ENCODE data around the gene COL18A1.

The COL18A1 gene

DNA sequence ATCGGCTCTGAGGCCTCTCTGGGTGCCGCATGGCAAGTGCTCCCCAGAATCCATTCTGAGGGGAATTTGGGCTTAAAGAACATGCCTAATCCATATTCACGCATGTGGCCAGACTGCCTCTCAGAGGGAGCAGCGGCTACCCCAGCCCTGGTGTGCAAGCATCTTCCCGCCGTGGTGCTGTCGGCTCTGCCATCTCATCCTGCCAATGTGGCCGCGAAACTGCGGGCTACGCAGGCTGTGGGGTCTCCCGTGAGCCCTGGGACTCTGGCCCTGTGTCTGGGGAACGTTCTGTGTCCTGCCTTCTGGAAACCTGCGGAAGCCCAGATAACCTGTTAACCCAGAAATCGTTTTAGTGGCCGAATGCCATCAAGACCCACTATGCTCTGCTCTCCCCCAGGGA is 76.6 kb downstream of the COL18A1 start:
- Histone ChIP-seq H3K4me3 (no peak overlapping the region), H3K27ac (peak overlapping the region in 1 of 21 experiments; percentile 7)

DNA sequence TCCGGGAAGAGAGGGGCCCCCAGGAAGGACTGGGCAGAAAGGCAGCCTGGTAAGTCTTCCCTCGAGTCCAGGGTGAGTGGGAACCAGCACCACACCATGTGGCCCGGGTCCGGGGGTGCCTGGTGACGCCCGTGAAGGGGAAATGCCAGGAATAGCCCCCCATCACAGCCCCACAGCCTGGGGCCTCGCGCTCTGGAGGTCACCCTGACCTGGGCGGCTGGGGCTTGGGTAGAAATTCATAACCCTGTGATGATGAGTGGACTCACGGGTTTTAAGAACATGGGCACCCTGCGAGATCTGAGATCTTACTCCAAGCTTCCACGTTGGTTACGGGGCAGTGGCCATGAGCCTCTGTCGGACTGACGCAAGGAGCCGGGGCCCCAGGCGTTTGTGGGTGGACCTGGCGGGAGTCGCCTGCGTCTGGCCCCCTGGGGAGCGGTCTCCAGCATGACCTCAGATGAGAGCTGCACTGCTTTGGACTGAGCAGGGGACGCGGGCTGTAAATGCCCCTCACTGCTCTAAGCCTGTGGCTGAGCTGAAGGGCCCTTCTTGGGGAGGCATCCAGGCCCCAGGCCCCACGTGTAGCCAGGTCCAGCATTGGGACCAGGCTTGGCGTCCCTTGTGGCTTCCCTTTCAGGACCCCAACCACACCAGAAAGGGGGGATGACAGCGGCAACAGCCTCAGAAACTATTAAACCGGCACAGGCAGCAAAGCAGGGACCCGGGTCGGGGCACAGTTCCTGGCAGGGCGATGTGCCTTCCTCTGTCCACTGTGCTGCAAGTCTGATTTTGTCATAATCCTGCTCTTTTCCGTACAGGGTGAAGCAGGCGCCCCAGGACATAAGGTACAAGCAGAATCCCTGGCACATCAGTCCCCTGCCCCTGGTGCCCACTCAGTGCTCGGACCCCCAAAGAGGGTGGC is 77.3 kb downstream of the COL18A1 start:
- Histone ChIP-seq H3K27ac (peak overlapping the region in 17 of 21 experiments; percentile 6 to 84 (median 62)), H3K4me3 (no peak overlapping the region)

DNA sequence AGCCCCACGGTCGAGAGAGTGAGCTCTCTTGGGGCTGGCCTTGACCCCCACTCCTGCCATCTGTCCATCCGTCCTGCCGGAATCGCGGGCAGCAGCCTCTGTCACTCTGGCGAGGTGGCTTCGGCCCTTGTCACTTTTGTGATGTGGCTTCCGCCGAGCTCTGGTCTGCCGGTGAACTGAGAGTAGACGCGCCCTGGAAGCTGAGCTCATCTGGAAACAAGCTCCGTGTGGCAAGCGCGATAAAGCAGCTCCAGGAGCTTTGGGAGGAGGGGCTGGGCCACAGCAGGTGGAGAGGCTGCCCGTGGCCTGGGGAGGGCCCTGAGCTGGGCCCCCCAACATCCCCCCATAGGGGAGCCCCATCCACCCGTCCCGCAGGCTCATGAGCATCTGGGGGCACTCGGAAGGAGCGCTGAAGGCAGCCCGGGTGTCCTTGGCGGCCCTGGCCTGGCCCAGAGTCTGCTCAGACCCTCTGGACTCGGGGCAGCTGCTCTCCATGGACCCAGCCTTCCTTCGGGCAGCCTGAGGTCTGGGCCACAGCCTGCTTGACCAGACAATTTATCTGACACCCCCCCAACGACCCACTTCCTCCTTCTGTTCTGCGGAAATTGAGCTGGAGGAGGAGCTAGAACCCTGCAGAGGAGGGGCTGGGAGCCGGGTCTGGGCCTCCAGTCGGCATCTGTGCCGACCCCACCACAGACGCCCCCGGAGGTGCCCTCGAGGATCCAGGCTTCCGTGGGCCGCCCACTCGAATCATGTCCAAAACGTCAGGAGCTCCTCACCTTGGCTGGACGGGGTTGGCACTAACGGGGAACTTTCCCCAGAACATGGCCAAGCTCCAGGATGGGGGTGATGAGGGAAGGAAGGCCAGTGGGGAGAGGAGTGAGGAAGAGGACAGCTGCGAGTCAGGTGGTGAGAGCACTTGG is 78.2 kb downstream of the COL18A1 start:
- H3K4me3 ChIP-seq, result no peak overlapping the region
- H3K27ac ChIP-seq, result peak overlapping the region; percentile 6 to 84 (median 62)

DNA sequence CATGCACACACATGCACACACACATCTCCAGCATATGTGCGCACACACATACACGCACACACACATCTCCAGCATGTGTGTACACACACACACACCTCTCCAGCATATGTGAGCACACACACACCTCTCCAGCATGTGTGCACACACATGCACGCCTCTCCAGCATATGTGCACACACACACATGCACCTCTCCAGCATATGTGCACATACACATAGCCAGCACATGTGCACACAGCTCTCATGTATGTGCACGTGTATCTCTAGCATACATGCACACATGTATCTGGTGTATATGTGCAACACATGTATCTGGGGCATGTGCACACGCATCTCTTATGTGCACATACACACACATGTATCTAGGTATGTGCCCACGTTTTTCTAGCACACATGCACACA is 79.4 kb downstream of the COL18A1 start:
- H3K4me3 ChIP-seq, result no peak overlapping the region
- no peak overlapping the region for H3K27ac ChIP-seq

DNA sequence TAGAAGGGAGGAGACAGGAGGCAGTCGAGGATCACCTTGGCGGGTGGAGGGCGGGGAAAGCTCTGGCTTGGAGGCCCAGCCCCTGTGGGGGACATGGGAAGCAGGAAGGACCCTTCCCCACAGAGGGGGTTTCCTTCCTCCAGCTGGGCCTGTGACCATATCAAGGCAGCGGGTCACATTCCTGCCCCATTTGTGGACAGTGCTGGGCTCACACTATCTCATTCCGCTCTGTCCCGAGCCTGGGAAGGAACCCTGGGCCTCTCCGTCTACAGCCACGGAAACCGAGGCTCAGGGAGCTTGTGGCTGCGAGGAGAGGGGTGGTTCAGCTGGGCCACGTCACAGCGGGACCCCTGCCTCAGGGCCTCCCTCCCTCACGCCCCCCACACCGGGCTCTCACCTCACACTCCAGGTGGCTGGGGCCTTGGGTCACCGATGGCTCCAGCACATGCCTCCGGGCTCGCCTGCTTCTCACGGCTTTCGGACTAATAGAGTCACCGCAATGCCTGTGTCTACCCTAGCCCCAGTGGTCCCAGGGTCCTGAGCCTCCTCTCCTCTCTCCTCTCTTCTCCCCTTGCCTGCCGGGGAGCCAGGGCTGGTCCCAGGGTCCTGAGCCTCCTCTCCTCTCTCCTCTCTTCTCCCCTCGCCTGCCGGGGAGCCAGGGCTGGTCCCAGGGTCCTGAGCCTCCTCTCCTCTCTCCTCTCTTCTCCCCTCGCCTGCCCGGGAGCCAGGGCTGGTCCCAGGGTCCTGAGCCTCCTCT is 80.9 kb downstream of the COL18A1 start:
- H3K4me3 ChIP-seq, result no peak overlapping the region
- no peak overlapping the region for H3K27ac ChIP-seq

DNA sequence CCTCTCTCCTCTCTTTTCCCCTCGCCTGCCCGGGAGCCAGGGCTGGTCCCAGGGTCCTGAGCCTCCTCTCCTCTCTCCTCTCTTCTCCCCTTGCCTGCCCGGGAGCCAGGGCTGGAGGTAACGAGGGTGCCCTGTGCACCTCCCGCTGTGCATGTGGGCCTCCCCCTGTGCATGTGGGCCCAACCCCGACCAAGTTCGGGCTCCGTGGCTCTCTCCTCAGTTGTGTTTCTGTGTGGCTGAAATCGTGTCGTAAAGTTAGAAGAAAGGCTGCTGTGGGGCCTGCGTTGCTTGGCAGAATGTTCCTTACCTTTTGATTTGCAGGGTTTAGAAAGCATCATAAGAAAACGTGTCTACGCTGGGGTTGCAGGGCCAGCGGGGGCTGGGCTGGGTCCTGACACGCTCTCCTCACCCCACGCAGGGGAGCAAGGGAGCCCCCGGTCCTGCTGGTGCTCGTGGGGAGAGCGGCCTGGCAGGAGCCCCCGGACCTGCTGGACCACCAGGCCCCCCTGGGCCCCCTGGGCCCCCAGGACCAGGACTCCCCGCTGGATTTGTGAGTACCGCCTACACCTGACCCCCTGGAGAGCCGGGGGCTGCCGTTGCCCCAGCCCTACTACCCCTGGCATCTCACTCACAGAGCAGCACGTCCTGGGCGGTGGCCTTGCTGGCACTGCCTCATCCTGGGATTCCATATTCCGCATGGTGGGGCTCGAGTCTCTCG is 81.6 kb downstream of the COL18A1 start:
- H3K4me3 ChIP-seq, result no peak overlapping the region
- H3K27ac ChIP-seq, result no peak overlapping the region

DNA sequence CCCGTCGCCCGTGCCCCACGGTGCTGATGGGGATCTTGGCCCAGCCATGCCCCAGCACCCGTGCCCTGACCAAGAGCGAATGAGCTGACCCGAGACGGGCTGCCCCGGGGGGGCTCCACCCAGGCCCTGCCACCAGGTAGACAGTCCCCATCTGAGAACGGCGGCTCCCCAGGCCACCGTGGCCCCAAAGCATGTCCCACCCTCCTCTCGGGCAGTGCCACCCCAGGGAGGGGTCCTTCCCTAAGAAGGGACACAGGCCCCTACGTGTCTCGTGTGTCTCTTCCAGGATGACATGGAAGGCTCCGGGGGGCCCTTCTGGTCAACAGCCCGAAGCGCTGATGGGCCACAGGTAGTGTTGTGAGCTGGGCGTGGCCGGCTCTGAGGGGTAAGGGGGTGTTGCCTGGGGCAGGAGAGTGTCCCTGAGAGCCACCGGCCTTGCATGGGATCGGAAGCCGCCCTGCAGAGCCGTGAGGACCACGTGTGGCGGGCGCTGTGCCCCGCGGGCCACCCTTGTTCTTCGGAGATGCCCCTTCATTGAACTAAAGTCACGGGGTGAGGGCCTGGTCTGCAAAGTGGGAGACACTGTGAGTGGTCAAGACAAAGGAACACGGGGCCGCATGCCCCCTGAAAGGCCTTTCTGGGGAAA is 82.3 kb downstream of the COL18A1 start:
- no peak overlapping the region for H3K27ac ChIP-seq

DNA sequence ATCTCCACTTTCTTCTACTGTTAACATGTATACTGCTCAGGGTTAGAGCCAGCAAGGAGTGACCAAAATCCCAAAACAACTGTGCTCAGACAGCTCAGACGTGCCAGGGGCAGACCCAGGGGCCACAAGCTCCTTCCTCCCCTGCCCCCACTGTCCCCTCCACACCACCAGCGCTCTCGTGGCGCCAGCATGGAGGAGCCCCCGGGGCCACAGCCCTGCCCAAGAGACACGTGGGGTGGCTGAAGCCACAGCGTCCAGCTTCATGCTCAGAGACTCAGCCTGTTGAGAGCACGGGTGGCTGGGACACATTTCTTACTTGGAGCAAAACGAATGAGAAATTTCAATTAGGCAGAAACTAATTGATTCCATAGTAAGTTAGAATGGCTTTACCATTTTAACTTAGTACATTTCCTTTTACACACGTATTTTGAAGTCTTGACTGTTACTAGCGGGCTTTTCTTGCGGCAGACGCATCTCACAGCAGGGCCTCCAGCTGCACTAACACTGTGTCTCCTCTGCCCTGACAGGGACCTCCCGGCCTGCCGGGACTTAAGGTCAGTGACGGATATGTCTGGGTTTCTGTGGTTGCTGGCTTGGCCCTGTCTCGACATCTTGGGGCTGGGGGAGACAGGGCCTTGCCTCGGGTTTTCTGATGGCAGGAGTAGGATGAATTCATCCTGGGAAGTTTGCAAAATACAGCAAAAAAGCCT is 83.1 kb downstream of the COL18A1 start:
- Histone ChIP-seq H3K27ac (no peak overlapping the region), H3K4me3 (no peak overlapping the region)

More for the DNA sequence above, 82.3 kb downstream of the COL18A1 start:
- no peak overlapping the region for H3K4me3 ChIP-seq

DNA sequence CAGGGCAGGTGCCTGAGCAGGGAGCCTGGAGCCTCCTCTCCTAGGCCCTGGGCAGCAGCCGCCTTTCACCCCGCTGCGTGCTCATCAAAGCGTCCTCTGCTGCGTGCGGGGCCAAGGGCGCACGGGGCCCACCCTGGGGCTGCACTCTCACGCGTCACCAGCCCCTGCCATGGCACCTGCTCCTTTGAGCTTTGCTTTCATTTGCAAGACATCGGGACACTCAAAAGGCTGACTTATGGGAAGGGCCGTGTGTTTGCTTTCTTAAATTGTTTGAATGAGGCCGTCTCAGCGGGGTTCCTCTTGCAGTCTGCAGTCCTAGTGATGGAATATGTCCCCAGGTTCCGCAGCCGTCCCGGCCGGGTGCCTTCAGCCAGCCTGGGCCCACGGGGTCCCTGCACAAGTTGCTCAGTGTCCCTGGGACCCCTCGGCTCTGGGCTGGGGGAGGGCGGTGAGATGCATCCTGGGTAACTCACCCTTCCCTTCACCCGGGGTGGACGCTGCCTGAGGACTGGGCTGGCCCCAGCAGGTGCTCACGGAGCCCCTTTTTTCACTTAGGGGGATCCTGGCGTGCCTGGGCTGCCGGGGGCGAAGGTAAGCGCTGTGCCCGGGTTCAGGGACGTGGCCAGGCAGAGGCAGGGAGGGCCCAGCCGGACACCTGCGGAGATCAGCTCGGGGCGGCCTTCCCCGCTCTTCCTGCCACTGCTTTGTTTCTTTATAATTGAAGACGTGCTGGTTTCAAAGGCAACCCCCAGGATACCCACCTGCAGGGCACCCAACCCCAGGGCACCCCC is 84.2 kb downstream of the COL18A1 start:
- H3K4me3 ChIP-seq, result no peak overlapping the region
- no peak overlapping the region for H3K27ac ChIP-seq

DNA sequence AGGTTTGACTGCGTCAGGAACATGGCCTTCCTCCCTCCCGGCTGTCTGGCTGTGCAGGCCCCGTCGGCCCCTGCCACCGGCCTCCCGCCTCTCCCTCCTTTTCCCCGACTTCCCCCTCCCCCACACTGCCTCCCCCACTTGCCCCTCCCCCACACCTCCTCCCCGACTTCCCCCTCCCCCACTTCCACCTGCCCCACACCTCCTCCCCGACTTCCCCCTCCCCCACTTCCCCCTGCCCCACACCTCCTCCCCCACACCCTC is 84.7 kb downstream of the COL18A1 start:
- H3K27ac ChIP-seq, result no peak overlapping the region
- no peak overlapping the region for H3K4me3 ChIP-seq

DNA sequence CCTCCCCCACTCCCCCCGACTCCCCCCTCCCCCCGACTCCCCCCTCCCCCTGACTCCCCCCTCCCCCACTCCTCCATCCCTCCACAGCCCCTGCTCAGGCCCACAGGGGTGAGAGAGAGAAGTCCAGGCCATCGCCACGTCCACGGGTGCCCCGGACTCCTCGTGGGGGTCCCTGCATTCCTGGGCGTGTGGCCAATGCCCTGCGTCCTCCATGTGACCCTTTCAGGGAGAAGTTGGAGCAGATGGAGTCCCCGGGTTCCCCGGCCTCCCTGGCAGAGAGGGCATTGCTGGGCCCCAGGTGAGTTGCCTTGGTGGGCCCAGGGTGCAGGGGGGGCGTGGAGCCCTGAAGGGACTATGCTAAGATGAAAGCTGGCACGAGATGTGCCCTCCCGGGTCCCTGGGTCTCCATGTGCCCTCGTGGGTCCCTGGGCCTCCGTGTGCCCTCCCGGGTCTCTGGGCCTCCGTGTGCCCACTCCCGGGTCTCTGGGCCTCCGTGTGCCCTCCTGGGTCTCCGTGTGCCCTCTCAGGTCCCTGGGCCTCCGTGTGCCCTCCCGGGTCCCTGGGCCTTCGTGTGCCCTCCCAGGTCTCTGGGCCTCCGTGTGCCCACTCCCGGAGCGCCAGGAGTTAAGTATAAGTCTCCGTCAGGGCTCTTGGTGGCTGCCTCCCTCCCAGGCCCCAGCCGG is 85.2 kb downstream of the COL18A1 start:
- no peak overlapping the region for H3K4me3 ChIP-seq
- H3K27ac ChIP-seq, result peak overlapping the region in 1 of 21 experiments; percentile 15

DNA sequence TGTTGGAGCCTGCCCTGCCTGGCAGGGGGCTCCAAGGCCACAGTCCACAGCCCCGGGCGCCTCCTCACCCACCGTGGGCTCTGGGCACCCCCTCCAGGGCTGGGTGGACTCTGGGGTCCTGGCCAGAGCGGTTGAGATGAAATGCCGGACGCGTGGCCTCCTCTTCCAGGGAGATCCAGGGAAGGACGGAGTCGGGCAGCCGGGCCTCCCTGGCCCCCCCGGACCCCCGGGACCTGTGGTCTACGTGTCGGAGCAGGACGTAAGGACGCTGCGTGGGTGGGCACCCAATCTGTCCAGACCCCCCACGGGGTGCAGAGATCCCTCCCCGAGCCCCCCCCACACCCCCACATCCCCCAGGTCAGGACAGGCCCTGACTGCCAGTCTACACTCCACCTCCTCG is 86.1 kb downstream of the COL18A1 start:
- Histone ChIP-seq H3K27ac (no peak overlapping the region), H3K4me3 (no peak overlapping the region)

DNA sequence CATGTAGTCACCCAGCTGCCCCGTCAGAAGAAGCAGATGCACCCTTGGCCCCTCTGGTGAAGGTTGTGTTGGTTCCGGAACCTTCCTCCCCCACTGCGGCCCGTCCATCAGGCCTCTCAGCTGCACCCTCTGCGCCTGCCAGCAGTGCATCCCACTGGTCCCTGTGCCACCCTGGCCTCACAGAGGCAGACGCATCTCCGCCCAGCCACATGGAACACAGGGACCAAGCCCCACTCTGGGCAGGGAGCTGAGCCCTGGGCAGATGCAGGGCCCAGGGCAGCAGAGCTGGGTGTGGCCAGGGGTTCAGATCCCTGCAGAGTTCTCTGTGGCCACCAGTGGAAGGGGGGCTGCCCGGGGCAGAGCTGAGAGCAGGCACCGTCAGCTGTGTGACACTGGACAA is 86.7 kb downstream of the COL18A1 start:
- H3K27ac ChIP-seq, result no peak overlapping the region
- H3K4me3 ChIP-seq, result no peak overlapping the region

DNA sequence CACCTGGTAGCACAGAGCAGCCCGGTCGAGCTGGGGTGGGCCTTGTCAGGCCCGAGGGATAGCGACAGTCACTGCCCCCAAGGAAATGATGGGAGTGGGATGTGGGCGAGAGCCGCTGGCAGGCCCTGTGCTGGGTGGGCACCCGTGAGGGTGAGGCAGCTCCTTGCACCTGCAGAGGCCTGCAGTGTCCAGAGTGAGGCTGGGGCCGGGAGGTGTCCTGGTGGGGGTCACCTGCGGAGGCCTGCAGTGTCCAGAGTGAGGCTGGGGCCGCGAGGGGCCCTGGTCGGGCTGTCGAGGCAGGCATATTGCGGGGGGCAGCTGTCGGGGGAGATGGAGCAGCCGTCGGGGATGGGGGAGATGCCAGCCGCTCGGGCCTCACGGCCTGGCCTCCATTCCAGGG is 87.8 kb downstream of the COL18A1 start:
- Histone ChIP-seq H3K27ac (no peak overlapping the region), H3K4me3 (no peak overlapping the region)

DNA sequence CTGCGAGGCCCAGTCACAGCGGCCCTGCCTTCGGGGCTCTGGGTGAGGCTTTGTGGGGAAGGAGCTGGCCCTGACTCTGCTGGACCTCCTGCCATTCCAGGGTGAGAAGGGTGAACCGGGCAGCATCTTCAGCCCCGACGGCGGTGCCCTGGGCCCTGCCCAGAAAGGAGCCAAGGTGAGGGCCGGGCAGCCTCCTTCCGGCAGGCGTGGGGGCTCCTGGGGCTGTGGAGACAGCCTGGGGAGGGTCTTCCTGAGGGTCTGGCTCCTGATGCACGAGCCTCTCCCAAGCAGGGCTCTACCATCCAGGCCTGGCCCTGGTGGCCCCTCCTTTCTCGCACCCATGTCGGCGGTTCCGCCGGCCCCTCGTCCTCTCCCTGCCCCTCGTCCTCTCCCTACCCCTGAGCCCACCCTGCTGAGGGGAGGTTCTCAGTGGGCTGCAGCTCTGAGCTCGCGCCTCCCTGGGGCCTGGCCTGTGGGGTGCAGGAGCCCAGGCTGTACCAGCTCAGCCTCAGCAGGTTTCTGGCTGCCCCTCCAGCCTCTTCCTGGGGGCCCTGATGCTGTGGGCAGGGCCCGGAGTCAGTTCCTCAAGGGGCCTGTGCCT is 88.5 kb downstream of the COL18A1 start:
- no peak overlapping the region for H3K27ac ChIP-seq
- no peak overlapping the region for H3K4me3 ChIP-seq

DNA sequence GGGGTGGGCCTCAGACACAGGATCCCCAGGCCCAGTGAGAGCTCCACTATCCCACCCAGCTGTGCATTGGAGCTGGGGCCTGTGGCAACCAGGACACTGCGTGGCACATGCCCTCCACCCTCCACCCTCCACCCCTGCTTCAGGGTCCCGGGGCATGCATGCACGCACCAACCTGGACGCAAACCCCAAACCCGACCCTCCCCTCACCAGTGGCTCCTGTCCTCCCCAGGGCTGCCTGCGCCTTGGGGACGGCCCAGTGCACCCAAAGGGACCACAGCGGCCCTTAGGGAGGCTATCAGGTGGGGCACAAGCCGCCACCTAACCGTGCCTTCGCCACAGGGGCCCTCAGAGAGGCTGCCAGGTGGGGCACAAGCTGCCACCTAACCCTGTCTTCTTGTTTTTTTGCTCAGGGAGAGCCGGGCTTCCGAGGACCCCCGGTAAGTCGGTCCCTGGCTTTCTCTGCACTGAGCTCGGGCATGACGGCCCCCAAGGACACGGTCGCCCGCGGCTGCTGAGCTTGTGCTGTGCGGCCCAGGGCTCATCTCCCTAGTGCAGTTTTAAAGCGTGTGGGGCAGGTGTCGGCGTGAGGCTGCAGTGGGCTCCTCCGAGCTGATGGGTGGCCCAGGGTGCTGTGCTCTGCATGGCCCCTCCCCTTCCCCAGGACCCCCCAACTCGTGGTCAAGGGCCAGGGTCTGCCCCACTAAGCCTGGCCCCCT is 89.3 kb downstream of the COL18A1 start:
- H3K4me3 ChIP-seq, result no peak overlapping the region
- no peak overlapping the region for H3K27ac ChIP-seq

All from skin epidermis (tissue), 12 donors.